ENCODE results near the gene CNTFR. TPM values are rescaled to one million over a fixed set of nuclear protein-coding genes. Genes with fewer than 3 reads are reported as not detected.

The CNTFR gene
- polyA plus RNA-seq, 1 donor: 44.9 TPM

DNA sequence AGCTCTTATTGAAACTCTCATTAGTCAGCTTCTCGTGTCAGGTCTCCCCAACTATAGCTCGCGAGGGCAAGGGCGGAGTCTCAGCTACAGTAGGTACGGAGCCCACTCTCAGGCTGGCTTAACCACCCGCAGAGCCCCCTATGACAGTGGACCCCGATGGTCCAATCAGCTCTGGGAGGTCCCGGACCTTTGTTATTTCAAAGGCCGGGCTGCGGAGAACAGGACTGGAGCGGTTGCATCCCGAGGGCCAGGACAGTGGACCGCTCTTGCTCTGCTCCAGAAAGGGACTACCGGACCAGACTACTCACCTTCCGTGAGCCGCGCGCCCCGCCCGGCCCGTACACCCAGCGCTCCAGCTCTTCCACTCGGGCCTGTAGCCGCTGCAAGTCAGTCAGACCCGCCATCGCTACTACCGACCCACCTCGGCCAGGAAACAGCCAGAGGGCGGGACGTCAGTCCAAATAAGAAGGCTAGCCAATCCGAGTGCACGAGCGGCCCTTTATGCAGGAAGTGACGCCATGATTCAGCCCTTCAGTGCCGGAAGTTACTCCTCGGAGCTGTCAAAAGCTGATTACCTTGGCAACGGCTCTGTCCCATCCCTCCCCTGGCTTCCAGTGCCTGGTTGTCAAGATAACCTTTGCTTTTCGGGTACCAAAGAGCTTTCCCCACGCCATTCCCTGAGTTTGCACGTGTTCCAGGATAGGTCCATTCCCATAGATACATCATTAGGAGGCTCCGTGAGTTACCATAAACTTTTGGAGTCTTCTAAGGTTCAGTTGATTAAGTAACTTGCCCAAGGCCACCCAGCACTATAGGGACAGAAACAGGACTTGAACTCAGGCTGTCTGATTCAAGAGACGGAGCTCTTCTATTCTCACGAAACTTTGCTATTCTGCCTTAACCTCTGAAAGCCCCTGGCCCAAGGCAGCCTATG lies 30.8 kb upstream of the CNTFR start, which contains the start of gene DCTN3:
Gene DCTN3 (minus strand): TSS at position 435 of the 934 bp plus-strand sequence. CDS start 31 bp downstream, at position 404.
- DNase-seq (ENCODE audit: low read depth): peak; percentile 91

DNA sequence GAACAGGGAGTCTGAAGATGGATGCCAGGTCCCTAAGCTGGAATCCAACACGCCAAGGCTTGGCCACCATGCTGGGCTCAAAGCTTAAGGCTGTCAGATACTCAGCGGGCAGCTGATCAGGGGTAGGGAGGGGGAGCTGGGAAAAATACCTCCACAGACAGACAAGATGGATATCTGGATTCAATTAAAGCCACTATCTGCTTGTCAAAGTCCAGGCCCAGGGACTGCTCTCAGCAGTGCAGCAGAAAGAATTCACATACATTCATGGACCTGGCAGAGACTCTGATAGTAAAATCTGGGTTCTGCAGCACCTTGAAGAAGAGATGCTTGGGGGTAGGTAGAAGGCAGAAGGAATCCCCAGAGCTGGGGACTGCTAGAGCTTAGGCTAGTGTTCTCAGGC lies 25.6 kb upstream of the CNTFR start:
- DNase-seq (ENCODE audit: low read depth): no peak

DNA sequence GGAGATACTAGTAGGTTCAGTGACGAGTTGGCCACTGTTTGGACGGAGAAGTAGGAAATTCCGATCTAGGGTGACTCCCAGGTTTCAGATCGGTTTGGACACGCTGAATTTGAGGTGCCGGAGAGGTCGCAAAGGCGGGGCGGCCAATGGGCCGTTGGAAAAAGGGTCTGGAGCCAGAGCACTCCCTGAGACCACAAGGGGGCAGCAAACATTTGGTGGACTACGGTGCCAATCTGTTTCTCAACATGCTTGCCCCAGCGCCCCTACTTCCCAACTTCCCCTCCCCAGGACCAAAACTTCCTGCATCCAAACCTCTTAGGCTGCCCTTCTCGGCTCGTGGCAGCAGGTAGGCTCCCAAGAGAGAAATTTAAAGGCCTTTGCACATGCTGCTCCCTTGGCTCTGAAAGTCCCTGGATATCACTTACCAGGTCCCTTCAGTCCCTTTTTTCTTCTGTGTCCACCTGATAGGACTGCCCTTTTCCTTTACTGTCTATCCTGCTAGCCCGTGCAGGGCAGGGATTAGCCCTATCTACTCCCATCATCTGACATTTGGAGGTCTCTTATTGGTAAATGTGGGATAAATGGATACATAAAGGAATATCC lies 23.4 kb upstream of the CNTFR start:
- no peak for DNase-seq (ENCODE audit: low read depth)

DNA sequence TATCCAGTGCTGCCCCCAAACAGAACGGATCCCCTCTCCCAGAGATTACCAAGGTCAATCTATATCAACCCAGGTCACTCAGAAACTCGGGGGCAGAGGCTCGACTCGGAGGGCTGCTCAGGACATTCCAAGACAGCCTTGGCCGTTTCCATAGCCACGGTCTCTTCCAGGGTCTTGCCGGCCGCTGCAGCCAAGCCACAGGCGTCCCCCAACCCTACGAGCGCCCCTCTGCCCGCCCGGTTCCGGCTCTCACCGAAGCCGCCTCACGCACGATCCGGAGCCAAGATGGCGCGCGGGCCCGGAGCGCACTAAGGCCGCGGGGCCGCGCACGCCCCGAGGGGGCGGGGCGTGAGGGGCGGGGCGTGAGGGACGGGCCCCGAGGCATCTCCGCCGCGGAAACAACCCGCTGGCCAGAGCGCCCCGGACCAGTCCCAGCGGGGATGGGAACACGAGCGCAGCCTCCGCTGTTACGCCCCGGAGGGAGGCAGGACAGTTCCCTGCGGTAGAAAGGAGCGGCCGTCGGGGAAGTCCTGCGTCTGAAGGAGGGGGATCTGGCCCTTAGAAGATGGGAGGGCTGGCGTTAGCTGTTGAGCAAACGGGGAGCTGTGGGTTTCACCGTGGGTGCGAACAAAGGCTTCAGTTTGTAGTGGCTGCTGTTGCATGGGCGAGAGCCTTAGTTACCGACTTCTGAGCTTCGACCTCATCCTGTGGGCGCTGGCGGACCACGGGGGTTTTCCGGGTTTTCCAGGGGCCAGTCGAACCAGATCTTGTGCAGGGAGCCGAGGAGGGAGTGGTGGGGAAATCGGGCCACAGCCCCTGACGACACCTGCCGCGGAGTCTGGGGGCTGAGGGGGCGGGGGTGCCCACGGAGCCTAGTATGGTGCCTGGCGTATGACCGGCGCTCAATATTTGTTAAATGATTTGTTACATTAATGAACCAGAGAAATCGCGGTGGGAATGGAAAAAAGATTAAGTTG lies 22.6 kb upstream of the CNTFR start, which contains the start of gene RPP25L:
Gene RPP25L (minus strand): TSS at position 287 of the 977 bp plus-strand sequence. CDS start 801 bp downstream, outside the sequence.
- no peak for DNase-seq (ENCODE audit: low read depth)

DNA sequence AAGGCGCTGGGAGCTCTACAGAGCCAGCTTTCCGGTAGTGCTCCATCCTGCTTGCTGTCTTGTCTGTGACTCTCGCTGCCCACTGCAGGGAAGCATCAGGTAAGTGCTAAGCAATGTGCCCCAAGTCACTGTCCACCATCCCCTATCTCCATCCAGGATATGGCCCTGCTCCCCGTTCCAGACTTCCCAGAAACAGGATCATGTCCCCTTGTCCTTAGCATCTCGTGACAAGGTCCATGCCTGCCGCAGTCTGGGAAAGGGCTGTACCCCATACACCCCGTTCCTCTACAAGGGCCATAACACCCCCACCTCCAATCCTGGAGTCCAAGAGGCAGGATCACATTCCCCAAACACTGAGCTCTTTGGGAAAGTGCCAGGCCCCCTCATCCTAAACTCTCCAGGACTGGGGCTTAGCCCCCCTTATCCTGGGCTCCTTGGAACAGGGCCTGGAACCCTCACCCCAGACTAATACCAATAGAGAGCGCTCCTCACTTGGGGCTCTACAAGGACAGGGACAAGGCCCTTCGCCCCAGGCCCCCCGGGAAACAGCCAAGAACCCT lies 21.8 kb upstream of the CNTFR start:
- DNase-seq (ENCODE audit: low read depth): no peak

DNA sequence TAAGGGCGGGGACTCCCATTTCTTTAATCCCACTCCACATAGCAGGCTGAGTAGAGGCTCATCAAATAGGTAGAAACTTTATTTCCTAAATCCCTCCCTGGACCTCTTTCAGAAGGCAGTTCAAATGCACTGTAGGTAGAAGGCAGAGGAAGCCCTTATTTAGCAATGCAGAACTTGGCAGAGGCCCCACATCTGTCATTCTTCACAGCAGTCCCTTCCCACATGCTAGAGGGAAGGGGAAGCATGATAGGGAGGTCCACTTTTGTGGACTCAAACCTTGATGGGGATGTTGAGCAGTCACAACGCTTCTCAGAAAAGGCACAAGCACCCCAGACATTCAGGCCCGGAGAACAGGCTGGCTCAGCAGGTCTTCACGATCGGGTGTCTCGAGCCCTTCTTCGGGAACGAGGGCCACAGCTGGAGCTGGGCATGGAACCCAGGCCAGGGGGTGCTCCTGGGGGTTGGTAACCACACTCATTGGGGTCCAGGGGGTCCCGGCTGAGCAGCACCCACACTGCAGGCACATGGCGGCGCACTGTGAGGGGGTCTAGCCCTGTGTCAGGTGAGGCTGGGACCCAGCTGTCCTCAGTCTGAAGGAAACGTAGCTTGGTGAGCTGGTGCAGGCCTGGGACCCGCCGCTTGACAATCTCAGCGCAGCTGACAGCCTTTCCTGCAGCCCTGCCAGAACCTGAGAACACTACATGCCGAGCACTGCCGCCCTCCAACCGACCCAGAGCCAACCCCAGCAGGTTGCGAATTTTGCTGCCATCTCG lies 21.1 kb upstream of the CNTFR start:
- DNase-seq (ENCODE audit: low read depth): no peak

DNA sequence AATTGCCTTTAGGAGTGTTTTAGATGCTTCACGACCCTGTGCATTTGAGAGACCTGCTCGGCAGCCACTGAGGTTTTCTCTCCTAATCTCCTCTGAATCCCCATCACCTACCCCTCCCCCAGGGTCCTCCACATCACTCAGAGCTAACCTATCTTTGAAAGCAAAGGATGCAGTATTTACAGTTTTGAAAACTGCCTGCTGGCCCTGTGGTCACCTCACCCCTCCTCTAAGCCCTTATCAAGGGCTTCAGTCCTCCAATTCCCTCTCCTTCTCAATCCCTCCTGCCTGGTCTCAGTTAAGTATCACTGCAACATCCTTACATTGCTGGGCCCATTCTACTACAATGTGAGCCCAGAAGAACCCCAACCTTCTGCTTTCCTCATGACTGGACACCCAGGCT lies 17.8 kb upstream of the CNTFR start:
- DNase-seq (ENCODE audit: low read depth): no peak

DNA sequence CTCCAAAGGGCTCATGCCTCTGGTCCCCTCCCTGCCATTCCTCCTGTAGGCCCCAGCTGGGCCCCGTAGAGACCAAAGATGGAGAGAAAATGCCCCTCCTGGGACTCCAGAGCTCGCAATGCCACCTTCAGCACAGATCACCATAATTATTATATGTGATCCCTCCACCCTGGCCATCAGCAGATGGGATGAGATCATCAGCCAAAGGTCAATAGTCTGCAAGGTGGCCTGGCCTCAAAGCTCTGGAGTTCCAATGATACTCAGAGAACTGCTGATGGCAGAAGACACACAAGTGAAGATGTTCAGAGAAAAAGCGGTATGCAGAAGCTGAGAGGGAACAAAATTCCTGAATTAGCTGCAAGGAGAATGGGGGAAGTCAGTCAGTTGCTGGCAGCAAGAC lies 17.4 kb upstream of the CNTFR start:
- DNase-seq (ENCODE audit: low read depth): no peak

DNA sequence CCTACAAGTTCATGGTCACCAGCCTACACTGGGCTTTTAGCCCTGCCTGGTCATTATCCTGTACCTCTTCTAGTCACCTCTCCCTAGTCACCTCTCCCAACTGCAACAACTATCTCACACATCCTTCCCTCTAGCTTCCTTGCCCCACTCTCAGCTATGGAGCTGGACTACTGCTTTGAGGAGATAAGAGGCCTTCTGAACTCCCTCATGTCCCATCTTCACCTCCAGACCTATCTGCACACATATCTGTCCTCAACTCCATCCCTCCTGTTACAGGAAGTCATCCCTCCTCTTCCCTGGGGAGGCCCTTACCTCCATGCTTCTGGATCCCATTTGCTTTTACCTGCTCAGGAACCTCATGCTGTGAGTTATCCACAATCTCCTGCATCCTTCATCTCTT lies 16.7 kb upstream of the CNTFR start:
- DNase-seq (ENCODE audit: low read depth): no peak

DNA sequence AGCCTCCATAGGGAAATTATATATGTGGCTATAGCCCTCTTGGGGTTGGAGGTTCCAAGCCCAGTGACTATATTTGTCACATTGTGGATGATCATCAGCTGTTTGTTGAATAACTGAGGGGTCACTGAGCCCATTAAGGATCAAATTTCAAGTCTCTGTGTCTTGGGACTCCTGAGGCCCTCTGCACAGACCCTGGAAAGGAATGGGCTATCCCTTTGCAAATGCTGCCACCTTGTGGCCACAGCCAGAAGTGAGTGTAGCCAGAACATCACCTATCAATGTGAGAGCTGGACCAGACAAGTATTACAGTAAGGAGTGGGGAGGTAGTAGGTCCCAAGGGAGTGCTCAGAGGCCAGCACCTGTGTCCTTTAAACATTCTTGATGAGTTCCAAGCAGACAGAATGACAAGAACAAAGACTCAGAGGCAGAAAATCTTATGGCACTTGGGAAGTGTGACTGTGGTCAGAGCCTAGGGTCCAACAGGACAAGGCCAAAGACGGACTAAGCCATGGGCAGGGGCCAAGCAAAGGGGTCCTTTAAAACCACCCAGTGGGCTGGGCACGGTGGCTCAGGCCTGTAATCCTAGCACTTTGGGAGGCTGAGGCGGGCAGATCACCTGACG lies 14.2 kb upstream of the CNTFR start:
- peak; percentile 66 for DNase-seq (ENCODE audit: low read depth)

DNA sequence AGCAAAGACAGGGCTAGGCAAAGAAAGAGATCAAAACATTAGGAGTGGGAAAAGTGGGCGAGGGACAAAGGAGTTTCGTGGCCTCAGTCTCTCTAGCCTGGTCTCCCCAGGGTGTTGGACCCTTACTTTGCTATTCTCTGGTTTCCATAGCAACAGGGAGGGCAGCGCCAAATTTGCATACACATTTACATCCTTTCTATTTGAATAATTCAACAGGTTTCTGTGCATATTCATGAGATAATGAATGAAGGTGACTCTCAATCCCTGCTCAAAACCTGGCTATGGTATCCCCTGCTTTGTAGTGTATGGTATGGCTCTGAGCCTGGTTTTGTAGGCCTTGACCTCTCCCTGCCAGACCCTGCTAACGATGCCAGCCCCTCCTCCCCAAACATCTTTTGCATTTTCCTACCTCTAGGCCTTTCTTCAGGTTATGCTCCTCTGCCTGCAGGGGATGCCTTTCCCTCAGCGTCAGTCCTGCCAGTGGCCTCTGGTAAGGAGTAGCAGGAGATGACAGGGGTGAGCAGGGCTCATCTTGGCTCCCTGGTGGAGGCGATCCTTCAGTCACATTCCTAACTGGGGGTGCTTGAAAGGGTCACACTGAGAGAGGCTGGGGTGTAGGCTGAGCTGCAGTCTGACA lies 12.5 kb upstream of the CNTFR start:
- no peak for DNase-seq (ENCODE audit: low read depth)

DNA sequence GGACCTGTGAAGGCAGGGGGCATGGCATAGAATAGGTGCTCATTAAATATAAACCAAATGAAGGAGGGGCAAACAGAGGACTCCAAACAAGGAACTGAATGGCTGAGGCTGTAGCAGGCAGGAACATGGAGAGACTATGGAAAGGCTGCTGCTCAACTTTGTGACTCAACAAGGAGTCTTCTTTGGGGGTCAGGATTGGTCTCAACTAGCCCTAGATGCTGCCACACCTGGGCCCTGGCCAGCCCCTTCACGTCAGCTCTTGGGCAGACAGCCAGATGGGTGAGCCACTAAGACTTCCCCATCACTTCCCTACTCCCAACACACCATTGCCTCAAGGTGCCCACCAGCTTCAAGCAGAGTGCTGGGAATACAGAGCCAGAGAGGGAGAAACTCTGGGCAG lies 11.4 kb upstream of the CNTFR start:
- no peak for DNase-seq (ENCODE audit: low read depth)

DNA sequence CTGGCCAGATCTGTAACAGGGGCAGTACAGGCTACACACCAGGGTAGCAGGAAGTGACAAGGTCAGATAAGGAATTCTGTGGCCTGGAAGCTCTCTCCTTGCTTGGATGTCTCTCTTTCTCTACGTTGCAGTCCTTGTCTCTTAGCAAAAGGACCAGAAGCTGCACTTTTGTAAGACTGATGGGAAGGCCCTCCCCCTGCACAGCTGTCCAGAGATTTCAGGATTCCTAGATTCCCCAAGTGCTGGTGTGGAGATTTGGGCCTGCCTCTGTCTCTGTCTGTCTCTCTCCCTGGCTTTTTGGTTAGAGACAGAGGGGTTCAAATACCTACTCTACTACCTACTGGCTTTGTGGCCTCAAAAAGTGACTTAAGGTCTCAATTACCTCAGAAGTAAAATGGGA lies 10.0 kb upstream of the CNTFR start:
- no peak for DNase-seq (ENCODE audit: low read depth)

DNA sequence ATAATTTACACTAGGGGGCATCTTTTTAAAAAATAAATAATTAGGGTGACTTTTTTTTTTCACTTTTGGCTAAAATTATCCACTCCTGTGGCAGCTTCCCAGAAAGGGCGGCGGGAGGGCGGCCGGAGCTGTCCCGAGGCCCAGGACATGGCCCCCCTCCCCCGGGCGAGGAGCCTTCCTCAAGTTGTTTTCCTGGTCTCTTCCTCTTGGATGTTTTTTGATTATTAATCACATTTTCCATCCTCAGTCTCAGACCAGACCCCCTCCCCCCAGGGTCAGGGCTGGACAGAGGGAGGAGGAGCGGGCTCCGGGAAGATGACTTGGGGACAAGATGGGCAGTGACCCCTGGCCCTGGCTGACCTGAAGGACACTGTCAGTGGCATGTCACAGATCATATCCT lies 4.7 kb upstream of the CNTFR start:
- DNase-seq (ENCODE audit: low read depth): no peak

DNA sequence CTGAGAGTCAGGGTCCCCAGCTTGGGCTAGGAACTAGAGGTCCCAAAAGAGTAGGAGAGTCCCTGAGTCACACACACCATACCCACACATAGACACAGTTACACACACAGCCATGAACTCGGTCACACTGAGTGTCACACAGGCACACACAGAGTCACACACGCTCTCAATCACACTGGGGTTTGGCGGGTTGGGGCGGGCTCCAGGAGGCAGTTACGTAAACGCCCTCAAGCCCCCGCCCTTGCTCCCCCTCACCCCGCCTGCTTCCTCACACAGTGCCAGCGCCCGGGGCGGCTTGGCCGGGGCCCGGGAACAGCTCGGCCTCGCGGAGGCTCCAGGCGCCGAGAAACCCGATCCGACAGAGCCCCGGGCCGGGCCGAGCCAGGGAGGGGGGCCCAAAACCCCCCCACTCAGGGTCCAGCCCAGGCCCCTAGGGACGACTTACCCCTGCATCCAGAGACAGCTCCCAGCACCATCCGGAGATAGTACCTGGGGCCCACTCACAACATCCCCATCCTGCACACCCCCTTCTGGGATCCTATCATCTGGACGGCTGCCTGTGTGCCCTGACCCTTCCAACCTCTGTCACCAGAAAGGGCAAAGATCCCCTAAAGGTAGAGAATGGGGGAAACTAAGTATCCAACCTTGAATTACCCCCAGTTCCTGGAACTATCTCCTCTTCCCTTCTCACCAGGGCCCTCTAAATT lies 3.5 kb upstream of the CNTFR start:
- no peak for DNase-seq (ENCODE audit: low read depth)

DNA sequence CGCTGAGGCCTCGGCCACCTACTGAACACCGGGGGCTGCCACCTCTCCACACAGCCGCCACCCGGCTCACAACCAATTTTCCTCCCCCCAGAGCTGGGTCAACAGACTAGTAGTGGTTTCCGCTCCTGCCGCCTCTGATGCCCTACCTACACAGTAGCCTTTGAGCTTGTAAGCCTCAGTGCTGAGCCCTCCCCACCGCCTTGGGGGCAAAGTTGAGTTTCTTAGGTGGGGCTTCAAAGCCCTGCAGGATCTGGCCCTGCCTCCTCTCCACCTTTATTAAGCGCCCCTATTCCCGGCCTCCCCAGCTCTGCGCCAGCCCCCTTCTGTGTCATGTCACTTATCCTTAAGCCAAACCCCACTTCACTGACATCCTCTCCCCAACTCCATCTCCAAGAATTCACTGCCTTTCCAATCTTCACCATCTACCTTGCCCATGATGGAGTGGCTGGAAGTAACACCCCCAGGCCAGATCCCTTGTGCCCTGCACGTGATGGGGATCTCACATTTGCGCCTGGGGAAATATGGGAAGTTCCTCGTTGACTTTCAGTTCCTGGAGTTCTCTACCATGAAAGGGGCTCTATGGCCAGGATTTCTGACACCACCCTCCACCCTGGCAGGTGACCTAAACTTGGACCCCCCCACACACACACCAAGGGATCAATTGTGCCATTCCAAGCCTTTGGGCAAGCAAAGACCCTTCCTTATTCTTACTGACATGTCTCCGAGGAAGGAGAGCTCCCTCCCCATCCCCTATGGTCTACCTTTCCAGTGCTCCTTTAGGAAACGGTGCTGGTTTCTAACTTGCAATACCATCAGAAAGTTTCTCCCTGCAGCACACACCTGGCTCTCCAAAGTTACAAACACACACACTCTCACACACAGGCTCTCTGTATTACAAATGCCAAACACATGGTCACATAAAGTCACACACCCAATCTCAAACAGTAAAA lies 2.7 kb upstream of the CNTFR start:
- no peak for DNase-seq (ENCODE audit: low read depth)

DNA sequence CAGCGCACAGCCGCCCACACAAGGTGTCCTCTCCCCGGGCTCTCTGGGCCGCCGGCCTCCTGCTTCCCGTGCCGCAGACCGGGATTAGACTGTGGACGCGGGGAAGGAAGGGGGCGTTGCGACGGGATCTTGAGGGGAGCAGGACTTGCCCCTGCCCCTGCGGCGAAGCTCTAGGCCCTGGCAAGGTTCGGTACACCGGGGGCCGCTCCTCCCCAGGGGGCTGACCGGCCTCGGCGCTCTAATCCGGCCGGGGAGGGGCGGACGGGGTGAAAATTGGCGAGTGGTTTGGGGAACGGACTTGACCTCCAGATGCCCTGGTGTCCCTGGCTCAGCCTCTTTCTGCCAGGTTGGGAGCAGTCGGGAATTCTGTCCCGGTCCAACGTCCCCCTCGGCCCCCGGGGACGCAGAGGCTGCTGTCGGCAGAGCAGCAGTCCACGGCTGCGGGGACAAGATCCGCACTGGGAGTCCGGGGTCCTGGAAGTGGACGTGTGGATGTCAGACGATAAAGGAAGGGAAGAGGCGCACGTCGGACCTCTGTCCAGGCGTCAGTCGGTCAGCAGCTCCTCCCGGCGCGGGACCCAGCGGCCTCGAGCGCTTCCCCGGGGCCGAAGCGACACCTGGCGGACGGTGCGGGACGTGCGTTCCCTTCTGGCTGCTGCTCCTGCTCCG lies 1.9 kb upstream of the CNTFR start:
- DNase-seq (ENCODE audit: low read depth): no peak
